RWPE2 (cell line): ENCODE measurements around the gene EML6.

Experiments used
- ATAC-seq: fragments of 200-7000 bp; cut with Tn5 transposase; 3 replicates; pipeline ENCODE4 v1.9.1; 2021; ENCODE audit warnings: low read depth
- DNase-seq: peaks from one replicate; pipeline ENCODE4 v3.0.0-alpha.2; 2020; ENCODE audit warnings: low spot score
- H3K27ac ChIP-seq: fragments of 450-650 bp; 2 replicates; pipeline ENCODE4 v1.5.1; 2017; ENCODE audit warnings: mild to moderate bottlenecking; ENCODE audit not compliant: poor library complexity, severe bottlenecking
- H3K27me3 ChIP-seq: fragments of 250-450 bp; sonication (Bioruptor Pico); 2 replicates; pipeline ENCODE4 v1.5.1; 2021; ENCODE audit warnings: mild to moderate bottlenecking, moderate library complexity; ENCODE audit not compliant: insufficient read depth, poor library complexity, severe bottlenecking
- H3K36me3 ChIP-seq: fragments of 250-450 bp; sonication (Bioruptor Pico); 2 replicates; pipeline ENCODE4 v1.5.1; 2020; ENCODE audit warnings: low read depth, mild to moderate bottlenecking, moderate library complexity
- H3K4me1 ChIP-seq: fragments of 250-450 bp; sonication (Bioruptor Pico); 2 replicates; pipeline ENCODE4 v1.5.1; 2021; ENCODE audit warnings: mild to moderate bottlenecking, moderate library complexity; ENCODE audit not compliant: insufficient read depth, poor library complexity, severe bottlenecking
- H3K4me3 ChIP-seq: fragments of 250-450 bp; sonication (Bioruptor Pico); 2 replicates; pipeline ENCODE4 v1.5.1; 2021; ENCODE audit warnings: mild to moderate bottlenecking, moderate library complexity; ENCODE audit not compliant: severe bottlenecking
- H3K9me3 ChIP-seq: fragments of 250-450 bp; sonication (Bioruptor Pico); 2 replicates; pipeline ENCODE4 v1.5.1; 2021; ENCODE audit warnings: mild to moderate bottlenecking, moderate library complexity; ENCODE audit not compliant: severe bottlenecking
- CTCF ChIP-seq: fragments of 450-650 bp; IDR thresholded peaks from one replicate; pipeline ENCODE4 v1.5.1; 2017; ENCODE audit warnings: mild to moderate bottlenecking, moderate library complexity; ENCODE audit not compliant: poor library complexity, severe bottlenecking

The EML6 gene

GRCh38 chr2:54962511-54962910, 239.0 kb downstream of the EML6 start:
- Histone ChIP-seq H3K36me3 (no peaks in the 10 kb centered on the region), H3K4me3 (no peak overlapping the region), H3K27ac (no peak overlapping the region), H3K4me1 (peaks cover 14% of the 10 kb centered on the region), H3K27me3 (no peaks in the 10 kb centered on the region), H3K9me3 (no peaks in the 10 kb centered on the region)
- DNase-seq (no peak), ATAC-seq (no peak)
- TF ChIP-seq CTCF, result no peak

- Histone ChIP-seq H3K4me3 (no peak overlapping the region), H3K27ac (peak overlapping the region; percentile 11), H3K4me1 (peaks cover 14% of the 10 kb centered on the region), H3K9me3 (no peaks in the 10 kb centered on the region), H3K36me3 (no peaks in the 10 kb centered on the region), H3K27me3 (no peaks in the 10 kb centered on the region)
- TF ChIP-seq CTCF, result no peak
- ATAC-seq, result no peak
- DNase-seq, result no peak
Measured at GRCh38 chr2:54962935-54963440, 239.5 kb downstream of the EML6 start.

- no peak for TF ChIP-seq CTCF
- DNase-seq (no peak), ATAC-seq (no peak)
- H3K9me3 ChIP-seq, result no peaks in the 10 kb centered on the region
- H3K4me1 ChIP-seq, result peaks cover 14% of the 10 kb centered on the region
- H3K36me3 ChIP-seq, result no peaks in the 10 kb centered on the region
- H3K27me3 ChIP-seq, result no peaks in the 10 kb centered on the region
- H3K4me3 ChIP-seq, result no peak overlapping the region
- H3K27ac ChIP-seq, result peak overlapping the region; percentile 11
Measured at GRCh38 chr2:54963476-54963875, 240.0 kb downstream of the EML6 start.

GRCh38 chr2:54964271-54964670, 240.8 kb downstream of the EML6 start:
- Histone ChIP-seq H3K27me3 (no peaks in the 10 kb centered on the region), H3K9me3 (no peaks in the 10 kb centered on the region), H3K4me1 (peaks cover 14% of the 10 kb centered on the region), H3K36me3 (no peaks in the 10 kb centered on the region), H3K27ac (peak overlapping the region; percentile 11), H3K4me3 (no peak overlapping the region)
- TF ChIP-seq CTCF, result no peak
- DNase-seq (no peak), ATAC-seq (no peak)

- Histone ChIP-seq H3K9me3 (no peaks in the 10 kb centered on the region), H3K4me1 (peaks cover 14% of the 10 kb centered on the region), H3K4me3 (no peak overlapping the region), H3K27me3 (no peaks in the 10 kb centered on the region), H3K36me3 (peaks cover 3% of the 10 kb centered on the region; the same call in 1 of the 2 replicates), H3K27ac (no peak overlapping the region)
- no peak for ATAC-seq
- DNase-seq, result no peak
- no peak for TF ChIP-seq CTCF
Measured at GRCh38 chr2:54964816-54965215, 241.4 kb downstream of the EML6 start.
